Measurements from ENCODE around the gene SUSD4.
"Not testable (repeated sequence)": the region's sequence is repeated elsewhere in the genome, so short reads cannot be mapped to it uniquely, and the experiment has no call there.

The SUSD4 gene

GRCh38 chr1:223363856-223364684, at the start of gene SUSD4:
Gene SUSD4, minus strand, starts transcription at chr1:223364176. Its CDS starts 751 bp downstream, at chr1:223363425.
- DNase-seq: no peak

GRCh38 chr1:223413216-223413615, 49.2 kb upstream of the SUSD4 start:
- no peak for DNase-seq

- no peak for DNase-seq
Observed at GRCh38 chr1:223411710-223412109, 47.7 kb upstream of the SUSD4 start.

GRCh38 chr1:223411309-223411708, 47.3 kb upstream of the SUSD4 start:
- no peak for DNase-seq

- no peak for DNase-seq
Observed at GRCh38 chr1:223410036-223410435, 46.1 kb upstream of the SUSD4 start.

- DNase-seq: no peak
Observed at GRCh38 chr1:223405507-223405906, 41.5 kb upstream of the SUSD4 start.

- DNase-seq: no peak
Observed at GRCh38 chr1:223403184-223403815, 39.3 kb upstream of the SUSD4 start.

- DNase-seq: no peak
Observed at GRCh38 chr1:223402790-223403142, 38.8 kb upstream of the SUSD4 start.

GRCh38 chr1:223401873-223402789, 38.2 kb upstream of the SUSD4 start:
- DNase-seq: no peak

GRCh38 chr1:223399393-223399792, 35.4 kb upstream of the SUSD4 start:
- DNase-seq: not testable (repeated sequence)

GRCh38 chr1:223394706-223395105, 30.7 kb upstream of the SUSD4 start:
- no peak for DNase-seq

- no peak for DNase-seq
Observed at GRCh38 chr1:223394242-223394641, 30.3 kb upstream of the SUSD4 start.

GRCh38 chr1:223393275-223394214, 29.6 kb upstream of the SUSD4 start, which contains the start of gene CCDC185:
Gene CCDC185, plus strand, starts transcription at chr1:223393415. Its CDS starts 61 bp downstream, at chr1:223393476.
- no peak for DNase-seq

- DNase-seq: no peak
Observed at GRCh38 chr1:223390618-223391017, 26.6 kb upstream of the SUSD4 start.

GRCh38 chr1:223386013-223386412, 22.0 kb upstream of the SUSD4 start:
- no peak for DNase-seq

GRCh38 chr1:223378754-223379153, 14.8 kb upstream of the SUSD4 start:
- DNase-seq: no peak

GRCh38 chr1:223374064-223374610, 10.2 kb upstream of the SUSD4 start:
- no peak for DNase-seq

GRCh38 chr1:223364685-223365382, 858 bp upstream of the SUSD4 start:
- DNase-seq: no peak

GRCh38 chr1:223363057-223363855, 720 bp downstream of the SUSD4 start:
- no peak for DNase-seq

GRCh38 chr1:223358826-223359225, 5.2 kb downstream of the SUSD4 start:
- no peak for DNase-seq

Measured in NCI-H187 treated with DMSO at 0.1 percent for 48 hours (cell line).